Naive thymus-derived CD4-positive, alpha-beta T cell (primary cell): Measurements from ENCODE around the gene OR9Q2. TPM values are rescaled to one million over a fixed set of nuclear protein-coding genes. Genes with fewer than 3 reads are reported as not detected.

ENCODE experiments used
- ATAC-seq: fragments of 150-1000 bp; cut with Tn5 transposase; 2 replicates; pipeline ENCODE4 v1.10.0; 2021; ENCODE audit warnings: mild to moderate bottlenecking, moderate library complexity
- CTCF ChIA-PET: fragments of 350-600 bp; sonication (Branson Sonifier 250); formaldehyde crosslinking; loops from one replicate; lab custom pipeline; 2021; ENCODE audit warnings: antibody characterized with exemption; lab: Charles Lee
- POLR2A ChIA-PET: fragments of 350-600 bp; sonication (Branson Sonifier 250); formaldehyde crosslinking; loops from one replicate; lab custom pipeline; 2021; ENCODE audit warnings: antibody characterized with exemption, inconsistent platforms; lab: Charles Lee
- DNase-seq, 9 donors: peaks; one replicate each; pipeline versions ENCODE4 v3.0.0 to v3.0.0-alpha.2; 2020 to 2022; ENCODE audit warnings: mixed read lengths in 1 of 9
- H3K27ac ChIP-seq: one replicate; pipeline ENCODE4 v1.7.0; 2013; ENCODE audit warnings: mild to moderate bottlenecking, low read depth, low read length, moderate library complexity
- H3K27me3 ChIP-seq, 2 donors: one replicate each; pipeline ENCODE4 v1.7.0; 2013; ENCODE audit warnings: low read length in 2 of 2, mild to moderate bottlenecking in 2 of 2, moderate library complexity in 2 of 2; ENCODE audit not compliant: control insufficient read depth in 2 of 2, insufficient read depth in 2 of 2
- H3K36me3 ChIP-seq, 3 experiments: 1 replicate in 2 of 3; 2 replicates in 1 of 3; pipeline ENCODE4 v1.7.0; 2013; ENCODE audit warnings: low read length in 3 of 3, mild to moderate bottlenecking in 3 of 3, moderate library complexity in 1 of 3; ENCODE audit not compliant: insufficient read depth in 3 of 3, control insufficient read depth in 2 of 3
- H3K4me1 ChIP-seq, 2 donors: one replicate each; pipeline ENCODE4 v1.7.0; 2013; ENCODE audit warnings: low read length in 2 of 2, mild to moderate bottlenecking in 2 of 2, moderate library complexity in 1 of 2; ENCODE audit not compliant: control insufficient read depth in 2 of 2, insufficient read depth in 2 of 2
- H3K4me3 ChIP-seq: 2 replicates; pipeline ENCODE4 v1.7.0; 2013; ENCODE audit warnings: mild to moderate bottlenecking, low read length
- H3K9me3 ChIP-seq, 3 experiments: 1 replicate in 2 of 3; 2 replicates in 1 of 3; pipeline ENCODE4 v1.7.0; 2013; ENCODE audit warnings: low read length in 3 of 3; ENCODE audit not compliant: control insufficient read depth in 2 of 3
- H3K27ac Mint-ChIP-seq, 9 donors: one replicate each; pipeline ENCODE4 v1.8.0; 2020 to 2022; ENCODE audit warnings: mixed read lengths in 9 of 9, mild to moderate bottlenecking in 8 of 9, moderate library complexity in 5 of 9, inconsistent platforms in 2 of 9
- H3K27me3 Mint-ChIP-seq, 5 donors: one replicate each; pipeline ENCODE4 v1.8.0; 2021 to 2022; ENCODE audit warnings: mixed read lengths in 5 of 5, mild to moderate bottlenecking in 1 of 5
- H3K36me3 Mint-ChIP-seq, 5 donors: one replicate each; pipeline ENCODE4 v1.8.0; 2020 to 2022; ENCODE audit warnings: mixed read lengths in 5 of 5, mild to moderate bottlenecking in 3 of 5, inconsistent platforms in 1 of 5
- H3K4me1 Mint-ChIP-seq, 7 donors: one replicate each; pipeline ENCODE4 v1.8.0; 2020 to 2022; ENCODE audit warnings: mixed read lengths in 7 of 7, mild to moderate bottlenecking in 3 of 7, inconsistent platforms in 1 of 7
- H3K4me3 Mint-ChIP-seq, 10 donors: one replicate each; pipeline ENCODE4 v1.8.0; 2020 to 2022; ENCODE audit warnings: mild to moderate bottlenecking in 10 of 10, mixed read lengths in 10 of 10, moderate library complexity in 6 of 10, inconsistent platforms in 2 of 10
- H3K9me3 Mint-ChIP-seq, 11 donors: one replicate each; pipeline ENCODE4 v1.8.0; 2020 to 2022; ENCODE audit warnings: mixed read lengths in 11 of 11, mild to moderate bottlenecking in 4 of 11, inconsistent platforms in 1 of 11, moderate library complexity in 1 of 11
- intact Hi-C, 2 donors: fragments of 100-400 bp; cut with micrococcal nuclease; formaldehyde crosslinking; loops; one replicate each; pipeline ENCODE4 v1.15.1; 2023
- polyA plus RNA-seq, 2 donors: library from polyadenylated mRNA; unstranded; fragments of 300-500 nt; fragmentation: Illumina TruSeq; gene quantifications; one replicate each; pipeline ENCODE4 v1.2.3, GENCODE V29; 2021
- total RNA-seq, 6 experiments: library from RNA in 5 of 6; stranded (reverse) in 5 of 6; gene quantifications; 1 replicate in 5 of 6; 2 replicates in 1 of 6; pipeline ENCODE4 v1.2.3 and lab custom pipeline; 2021 to 2026

The OR9Q2 gene, protein sequence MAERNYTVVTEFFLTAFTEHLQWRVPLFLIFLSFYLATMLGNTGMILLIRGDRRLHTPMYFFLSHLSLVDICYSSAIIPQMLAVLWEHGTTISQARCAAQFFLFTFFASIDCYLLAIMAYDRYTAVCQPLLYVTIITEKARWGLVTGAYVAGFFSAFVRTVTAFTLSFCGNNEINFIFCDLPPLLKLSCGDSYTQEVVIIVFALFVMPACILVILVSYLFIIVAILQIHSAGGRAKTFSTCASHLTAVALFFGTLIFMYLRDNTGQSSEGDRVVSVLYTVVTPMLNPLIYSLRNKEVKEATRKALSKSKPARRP
- not detected for total RNA-seq
- polyA plus RNA-seq = not detected
- not detected for total RNA-seq (lab: John Stamatoyannopoulos, UW)

DNA sequence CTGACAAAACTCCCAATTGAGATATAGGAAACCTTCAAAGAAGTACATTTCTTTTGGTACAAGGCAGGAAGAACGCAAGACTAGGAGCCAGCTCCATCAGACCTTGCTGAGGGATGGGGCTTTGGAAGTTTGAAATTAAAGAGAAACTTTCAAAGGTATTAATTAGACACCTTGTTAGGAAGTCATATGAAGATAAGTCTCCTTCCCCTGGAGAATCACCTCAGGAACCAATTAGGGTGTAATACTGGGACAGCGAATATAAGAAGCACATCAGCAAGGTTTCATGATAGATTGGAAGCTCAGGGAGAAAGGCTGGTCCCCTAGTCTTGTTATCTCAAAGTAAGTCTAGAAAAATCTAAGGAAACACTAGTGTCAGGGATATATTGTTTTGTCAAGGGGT lies at the start of gene OR9Q2:
Gene OR9Q2, plus strand, starts transcription at position 301 of the 400 bp plus-strand sequence. CDS start 1,421 bp downstream, outside the sequence.
- Histone ChIP-seq H3K4me3 (no peak within 1 kb of the TSS), H3K36me3 (no peaks in the 10 kb centered on the region), H3K27ac (no peak within 1 kb of the TSS), H3K9me3 (no peaks in the 10 kb centered on the region), H3K27me3 (no peaks in the 10 kb centered on the region), H3K4me1 (no peaks in the 10 kb centered on the region)
- H3K27me3 Mint-ChIP-seq = no peaks in the 10 kb centered on the region
- CTCF ChIA-PET = no interaction called here
- no peaks in the 10 kb centered on the region for H3K36me3 Mint-ChIP-seq
- DNase-seq = no peak
- H3K4me3 Mint-ChIP-seq = no peak within 1 kb of the TSS
- no peaks in the 10 kb centered on the region for H3K9me3 Mint-ChIP-seq
- H3K27ac Mint-ChIP-seq = no peak within 1 kb of the TSS
- no peaks in the 10 kb centered on the region for H3K4me1 Mint-ChIP-seq
- POLR2A ChIA-PET = no interaction called here
- ATAC-seq = no peak
- intact Hi-C loops = no loop called here

DNA sequence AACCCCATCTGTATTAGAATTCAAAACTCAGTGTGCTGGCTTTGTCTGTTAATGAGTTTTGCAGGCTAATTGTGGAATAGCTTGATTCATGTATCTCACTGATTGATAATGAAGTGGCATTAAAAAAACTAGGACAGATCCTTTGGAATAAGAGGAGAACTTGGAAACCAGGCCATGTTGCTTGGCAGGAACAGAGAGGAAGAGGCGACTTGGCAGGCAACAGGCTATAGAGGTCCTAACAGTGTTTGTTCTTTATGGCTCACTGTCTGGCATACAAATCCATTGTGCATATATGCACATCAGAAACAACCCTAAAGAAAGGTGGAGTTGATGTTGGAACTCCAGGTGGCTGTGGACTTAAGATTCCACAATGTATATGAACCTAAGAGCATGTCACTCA lies 46.1 kb upstream of the OR9Q2 start:
- Histone ChIP-seq H3K9me3 (no peaks in the 10 kb centered on the region), H3K4me1 (no peaks in the 10 kb centered on the region), H3K27me3 (no peaks in the 10 kb centered on the region), H3K36me3 (no peaks in the 10 kb centered on the region), H3K27ac (no peak overlapping the region), H3K4me3 (no peak overlapping the region)
- Mint-ChIP-seq H3K9me3 (peaks cover 0 to 9% (median 0%) of the 10 kb centered on the region in 11 donors), H3K4me3 (no peak overlapping the region), H3K27me3 (peaks cover 0 to 30% (median 12%) of the 10 kb centered on the region in 5 donors), H3K4me1 (no peaks in the 10 kb centered on the region), H3K36me3 (peaks cover 0 to 4% (median 0%) of the 10 kb centered on the region in 5 donors), H3K27ac (no peak overlapping the region)
- POLR2A ChIA-PET = no interaction called here
- DNase-seq = no peak
- CTCF ChIA-PET = no interaction called here
- intact Hi-C loops = no loop called here
- no peak for ATAC-seq

DNA sequence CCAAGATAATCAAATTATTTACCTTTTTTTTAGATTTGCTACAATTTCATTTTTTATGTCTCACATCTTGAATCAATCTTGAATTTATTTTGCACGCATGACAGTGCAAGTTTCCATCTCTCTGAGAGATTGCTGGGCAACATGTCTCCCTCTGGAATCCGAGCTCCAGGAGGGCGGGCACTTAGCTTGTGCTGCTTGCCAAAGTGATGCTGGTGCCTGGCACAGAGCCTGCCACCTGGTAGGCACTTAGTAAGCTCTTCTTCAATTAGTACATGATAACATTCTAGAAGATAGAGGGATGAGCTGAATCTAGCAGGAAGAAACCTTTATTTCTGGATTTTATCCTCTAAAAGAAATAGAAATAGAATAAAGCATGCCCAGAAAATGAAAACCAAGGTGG lies 36.1 kb upstream of the OR9Q2 start:
- Mint-ChIP-seq H3K27ac (no peak overlapping the region), H3K36me3 (no peaks in the 10 kb centered on the region), H3K9me3 (peaks cover 0 to 4% (median 0%) of the 10 kb centered on the region in 11 donors), H3K4me3 (no peak overlapping the region), H3K4me1 (peaks cover 0 to 2% (median 0%) of the 10 kb centered on the region in 7 donors), H3K27me3 (peaks cover 4 to 40% (median 22%) of the 10 kb centered on the region in 5 donors)
- ATAC-seq (no peak), DNase-seq (no peak)
- ChIA-PET POLR2A (no interaction called here), CTCF (no interaction called here)
- Histone ChIP-seq H3K4me3 (no peak overlapping the region), H3K9me3 (no peaks in the 10 kb centered on the region), H3K36me3 (no peaks in the 10 kb centered on the region), H3K27me3 (peaks cover 0 to 5% of the 10 kb centered on the region in 2 donors), H3K4me1 (no peaks in the 10 kb centered on the region), H3K27ac (no peak overlapping the region)
- intact Hi-C loops = no loop called here

DNA sequence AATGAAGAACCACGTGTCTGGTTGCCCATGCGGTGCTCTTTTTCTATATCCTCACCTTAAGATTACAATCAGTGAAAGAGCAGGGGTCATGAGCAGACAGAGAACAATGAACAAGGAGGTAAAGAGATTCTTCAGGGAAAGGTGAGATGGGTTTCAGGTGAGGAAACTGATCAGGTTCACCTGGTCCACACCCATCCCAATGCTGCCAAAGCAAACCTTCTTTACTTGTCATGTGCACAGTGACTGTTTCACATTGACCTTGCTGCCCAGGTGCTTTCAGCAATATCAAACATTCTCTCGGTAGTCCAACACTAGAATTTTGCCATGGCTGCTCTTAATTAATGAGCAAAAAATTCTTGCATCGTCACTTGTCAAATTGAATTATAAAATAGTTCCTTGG lies 24.5 kb upstream of the OR9Q2 start:
- CTCF ChIA-PET = no interaction called here
- H3K4me3 ChIP-seq = no peak overlapping the region
- no peaks in the 10 kb centered on the region for H3K9me3 ChIP-seq
- ATAC-seq (no peak), DNase-seq (no peak)
- H3K9me3 Mint-ChIP-seq = peaks cover 0 to 14% (median 0%) of the 10 kb centered on the region in 11 donors
- POLR2A ChIA-PET = no interaction called here
- intact Hi-C loops = no loop called here
- H3K27ac Mint-ChIP-seq = no peak overlapping the region
- peaks cover 0 to 31% (median 26%) of the 10 kb centered on the region in 5 donors for H3K27me3 Mint-ChIP-seq
- H3K4me1 ChIP-seq = no peaks in the 10 kb centered on the region
- H3K4me1 Mint-ChIP-seq = no peaks in the 10 kb centered on the region
- H3K4me3 Mint-ChIP-seq = no peak overlapping the region
- peaks cover 0 to 3% (median 0%) of the 10 kb centered on the region in 5 donors for H3K36me3 Mint-ChIP-seq
- no peaks in the 10 kb centered on the region for H3K36me3 ChIP-seq
- peaks cover 0 to 4% of the 10 kb centered on the region in 2 donors for H3K27me3 ChIP-seq
- no peak overlapping the region for H3K27ac ChIP-seq

DNA sequence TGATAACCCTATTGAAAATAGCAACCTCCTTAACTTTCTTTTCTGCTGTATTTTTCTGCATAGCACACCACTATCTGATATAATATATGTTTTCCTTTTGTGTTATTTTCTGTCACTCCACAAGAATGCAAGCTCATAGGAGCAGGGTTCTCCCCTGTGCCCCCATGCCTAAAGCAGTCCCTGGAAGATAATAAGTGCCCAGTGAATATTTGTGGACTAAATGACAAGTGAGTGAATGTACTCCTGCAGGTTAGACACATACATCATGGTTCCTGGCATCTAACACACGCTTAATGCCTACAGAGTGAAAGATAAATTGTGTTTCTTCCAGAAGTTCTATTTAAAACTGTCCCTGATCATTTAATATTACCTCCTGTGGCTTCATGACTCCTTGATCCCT lies 23.9 kb upstream of the OR9Q2 start:
- Mint-ChIP-seq H3K36me3 (no peaks in the 10 kb centered on the region), H3K27me3 (peaks cover 0 to 32% (median 27%) of the 10 kb centered on the region in 5 donors), H3K9me3 (peaks cover 0 to 8% (median 0%) of the 10 kb centered on the region in 11 donors), H3K4me1 (no peaks in the 10 kb centered on the region), H3K4me3 (no peak overlapping the region), H3K27ac (no peak overlapping the region)
- Histone ChIP-seq H3K36me3 (no peaks in the 10 kb centered on the region), H3K27ac (no peak overlapping the region), H3K4me3 (no peak overlapping the region), H3K9me3 (no peaks in the 10 kb centered on the region), H3K4me1 (no peaks in the 10 kb centered on the region), H3K27me3 (peaks cover 0 to 4% of the 10 kb centered on the region in 2 donors)
- ATAC-seq (no peak), DNase-seq (no peak)
- intact Hi-C loops = no loop called here
- POLR2A ChIA-PET = no interaction called here
- CTCF ChIA-PET = no interaction called here

DNA sequence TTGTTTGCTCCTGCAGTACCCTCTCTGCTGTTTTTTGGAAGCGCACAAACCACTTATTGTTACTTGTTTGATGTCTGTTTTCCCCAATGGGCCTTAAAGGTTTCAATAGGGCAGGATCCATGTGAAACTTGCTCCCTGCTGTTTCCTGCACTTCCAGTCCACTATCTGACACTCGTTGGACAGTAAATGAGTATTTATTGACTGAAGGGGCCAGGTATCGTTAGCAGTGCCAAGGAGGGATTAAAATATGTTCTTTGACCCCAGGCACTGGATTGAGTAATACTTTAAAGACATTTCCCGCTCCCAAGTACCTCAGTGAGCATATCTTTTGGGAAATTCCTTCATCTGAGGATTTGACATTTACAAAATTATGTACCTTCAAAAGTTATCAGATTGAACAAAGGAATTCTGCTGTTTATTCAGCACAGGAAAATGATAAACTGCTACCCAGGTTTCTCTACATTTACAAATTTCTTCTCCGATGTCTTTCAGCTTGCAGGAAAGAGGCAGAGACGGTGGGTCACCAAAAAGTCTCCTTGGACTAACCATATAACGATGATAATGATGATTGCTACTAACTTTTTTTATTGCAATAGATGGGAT lies 23.3 kb upstream of the OR9Q2 start:
- H3K4me3 ChIP-seq = no peak overlapping the region
- CTCF ChIA-PET = no interaction called here
- peaks cover 0 to 2% (median 0%) of the 10 kb centered on the region in 11 donors for H3K9me3 Mint-ChIP-seq
- H3K27ac ChIP-seq = no peak overlapping the region
- no peak overlapping the region for H3K4me3 Mint-ChIP-seq
- peaks cover 0 to 4% of the 10 kb centered on the region in 2 donors for H3K27me3 ChIP-seq
- no peak overlapping the region for H3K27ac Mint-ChIP-seq
- POLR2A ChIA-PET = no interaction called here
- no peaks in the 10 kb centered on the region for H3K9me3 ChIP-seq
- intact Hi-C loops = no loop called here
- ATAC-seq = no peak
- H3K36me3 Mint-ChIP-seq = no peaks in the 10 kb centered on the region
- no peaks in the 10 kb centered on the region for H3K4me1 Mint-ChIP-seq
- no peaks in the 10 kb centered on the region for H3K4me1 ChIP-seq
- H3K27me3 Mint-ChIP-seq = peaks cover 0 to 37% (median 21%) of the 10 kb centered on the region in 5 donors
- DNase-seq = no peak
- no peaks in the 10 kb centered on the region for H3K36me3 ChIP-seq
